Measurements from ENCODE around the gene TEX19. TPM values are rescaled to one million over a fixed set of nuclear protein-coding genes. Genes with fewer than 3 reads are reported as not detected.

TEX19 gene
- not detected for polyA plus RNA-seq

DNA sequence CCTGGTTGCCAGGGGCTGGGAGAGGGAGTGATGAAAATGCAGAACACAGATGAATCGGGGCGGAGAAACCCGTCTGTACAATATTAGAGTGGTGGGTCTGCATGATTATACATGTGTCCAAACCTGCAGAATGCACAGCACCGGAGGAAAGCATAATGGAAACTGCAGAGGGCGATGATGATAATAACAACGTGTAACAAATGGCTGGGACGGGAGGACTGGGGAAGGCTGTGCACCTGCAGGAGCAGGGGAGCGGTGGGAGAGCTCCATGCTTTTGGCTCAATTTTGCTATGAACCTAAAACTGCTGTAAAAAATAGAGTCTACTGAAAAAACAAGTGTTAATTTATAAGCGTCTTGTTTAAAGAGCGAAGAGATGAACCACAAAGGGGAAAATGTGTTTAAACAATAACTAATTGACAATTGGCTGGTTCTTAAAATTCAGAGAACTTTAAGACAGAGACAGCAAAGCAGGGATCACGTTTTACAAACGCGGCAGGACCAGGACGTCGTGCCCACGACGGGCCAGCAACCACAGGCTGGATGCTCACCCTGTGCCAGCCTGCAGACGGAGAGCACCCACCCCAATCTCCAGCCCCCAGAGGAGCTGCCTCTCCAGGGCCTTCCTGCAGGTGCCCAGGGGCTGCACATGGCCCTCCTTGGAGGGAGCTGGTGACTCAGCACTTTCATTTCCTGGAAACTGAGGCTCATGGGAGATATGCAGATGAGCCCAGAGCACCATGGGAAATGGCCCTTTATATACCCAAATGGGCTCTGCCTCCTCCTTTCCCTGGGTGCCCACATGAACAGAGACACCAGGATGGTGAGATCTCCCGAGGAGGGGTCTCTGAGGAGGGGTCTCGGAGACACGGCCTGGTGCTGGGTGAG is at the start of gene TEX19:
Gene TEX19, plus strand, starts transcription at position 783 of the 886 bp plus-strand sequence. CDS start 2,904 bp downstream, outside the sequence.
- H3K4me3 Mint-ChIP-seq, result peak within 1 kb of the TSS in 1 of 5 donors; percentile 14
- peak within 1 kb of the TSS in 1 of 6 donors; percentile 21 for H3K27ac Mint-ChIP-seq
- H3K9me3 Mint-ChIP-seq, result no peaks in the 10 kb centered on the region
- no peak for DNase-seq
- H3K4me1 Mint-ChIP-seq, result peaks cover 2 to 9% of the 10 kb centered on the region in 2 donors
- no peaks in the 10 kb centered on the region for H3K36me3 Mint-ChIP-seq
- H3K27me3 Mint-ChIP-seq (ENCODE audit: low read depth in 3 of 3), result peaks cover 0 to 3% (median 1%) of the 10 kb centered on the region in 3 donors

DNA sequence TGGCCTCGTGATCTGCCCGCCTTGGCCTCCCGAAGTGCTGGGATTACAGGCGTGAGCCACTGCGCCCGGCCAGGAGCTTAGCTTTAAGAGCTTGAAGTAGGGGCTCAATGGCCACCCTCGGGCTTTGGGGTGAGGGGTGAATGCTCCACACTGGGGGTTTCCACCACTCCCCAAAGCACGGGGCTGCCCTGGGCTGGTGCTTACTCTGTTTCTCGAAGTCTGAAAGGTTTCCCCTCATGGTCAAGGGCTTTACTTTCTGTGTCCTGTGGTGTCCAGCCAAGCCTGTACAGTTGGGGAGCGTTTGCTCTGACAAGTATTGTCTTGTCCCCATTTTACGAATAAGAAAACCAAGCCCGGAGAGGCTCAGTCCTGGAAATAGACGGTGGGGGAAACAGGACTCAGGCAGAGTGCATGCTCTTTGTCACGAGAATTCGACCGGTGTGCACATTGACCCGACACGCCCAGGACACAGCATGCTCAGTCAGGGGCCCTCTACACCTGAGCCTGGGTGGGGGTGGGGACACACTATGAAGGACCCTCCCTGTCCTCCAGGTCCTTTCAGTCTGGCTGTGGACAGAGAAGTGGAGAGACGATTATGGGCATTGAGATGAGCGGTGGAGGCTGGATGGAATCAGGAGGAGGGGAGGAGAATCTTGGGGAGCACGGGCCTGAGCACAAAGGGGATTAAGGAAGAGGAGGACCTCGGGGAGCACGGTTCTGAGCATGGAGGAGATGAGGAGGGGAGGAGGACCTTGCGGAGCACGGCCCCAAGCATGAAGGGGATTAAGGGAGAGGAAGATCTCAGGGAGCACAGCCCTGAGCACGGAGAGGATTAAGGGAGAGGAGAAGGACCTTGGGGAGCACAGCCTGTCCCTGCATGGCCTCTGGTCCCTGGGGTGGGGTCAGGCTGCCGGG is 49.1 kb upstream of the TEX19 start:
- Mint-ChIP-seq H3K9me3 (no peaks in the 10 kb centered on the region), H3K36me3 (peaks cover 0 to 8% (median 3%) of the 10 kb centered on the region in 3 donors), H3K27me3 (ENCODE audit: low read depth in 3 of 3) (peaks cover 11 to 17% (median 12%) of the 10 kb centered on the region in 3 donors), H3K4me3 (no peak overlapping the region), H3K27ac (peak overlapping the region in 2 of 6 donors; percentile 16 to 66), H3K4me1 (peaks cover 36 to 42% of the 10 kb centered on the region in 2 donors)
- DNase-seq, result no peak

GRCh38 chr17:82310877-82311276 is 48.2 kb upstream of the TEX19 start:
- DNase-seq, result no peak
- Mint-ChIP-seq H3K36me3 (peaks cover 0 to 11% (median 3%) of the 10 kb centered on the region in 3 donors), H3K9me3 (no peaks in the 10 kb centered on the region), H3K4me1 (peaks cover 35 to 41% of the 10 kb centered on the region in 2 donors), H3K4me3 (no peak overlapping the region), H3K27ac (peak overlapping the region in 1 of 6 donors; percentile 42), H3K27me3 (ENCODE audit: low read depth in 3 of 3) (peaks cover 11 to 17% (median 11%) of the 10 kb centered on the region in 3 donors)

DNA sequence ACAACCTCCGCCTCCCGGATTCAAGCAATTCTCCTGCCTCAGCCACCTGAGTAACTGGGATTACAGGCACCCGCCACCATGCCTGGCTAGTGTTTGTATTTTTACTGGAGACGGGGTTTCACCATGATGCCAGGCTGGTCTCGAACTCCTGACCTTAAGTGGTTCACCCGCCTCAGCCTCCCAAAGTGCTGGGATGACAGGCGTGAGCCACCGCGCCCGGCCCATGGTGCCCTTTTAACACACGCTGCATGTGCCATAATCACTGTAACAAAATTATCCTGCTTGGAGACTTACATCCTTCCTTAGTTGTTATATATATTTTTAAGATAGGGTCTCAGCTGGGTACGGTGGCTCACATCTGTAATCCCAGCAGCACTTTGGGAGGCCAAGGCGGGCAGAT is 47.1 kb upstream of the TEX19 start:
- Mint-ChIP-seq H3K4me1 (peaks cover 30 to 34% of the 10 kb centered on the region in 2 donors), H3K36me3 (peaks cover 0 to 11% (median 3%) of the 10 kb centered on the region in 3 donors), H3K27me3 (ENCODE audit: low read depth in 3 of 3) (peaks cover 8 to 20% (median 11%) of the 10 kb centered on the region in 3 donors), H3K27ac (no peak overlapping the region), H3K4me3 (no peak overlapping the region), H3K9me3 (no peaks in the 10 kb centered on the region)
- DNase-seq, result no peak

DNA sequence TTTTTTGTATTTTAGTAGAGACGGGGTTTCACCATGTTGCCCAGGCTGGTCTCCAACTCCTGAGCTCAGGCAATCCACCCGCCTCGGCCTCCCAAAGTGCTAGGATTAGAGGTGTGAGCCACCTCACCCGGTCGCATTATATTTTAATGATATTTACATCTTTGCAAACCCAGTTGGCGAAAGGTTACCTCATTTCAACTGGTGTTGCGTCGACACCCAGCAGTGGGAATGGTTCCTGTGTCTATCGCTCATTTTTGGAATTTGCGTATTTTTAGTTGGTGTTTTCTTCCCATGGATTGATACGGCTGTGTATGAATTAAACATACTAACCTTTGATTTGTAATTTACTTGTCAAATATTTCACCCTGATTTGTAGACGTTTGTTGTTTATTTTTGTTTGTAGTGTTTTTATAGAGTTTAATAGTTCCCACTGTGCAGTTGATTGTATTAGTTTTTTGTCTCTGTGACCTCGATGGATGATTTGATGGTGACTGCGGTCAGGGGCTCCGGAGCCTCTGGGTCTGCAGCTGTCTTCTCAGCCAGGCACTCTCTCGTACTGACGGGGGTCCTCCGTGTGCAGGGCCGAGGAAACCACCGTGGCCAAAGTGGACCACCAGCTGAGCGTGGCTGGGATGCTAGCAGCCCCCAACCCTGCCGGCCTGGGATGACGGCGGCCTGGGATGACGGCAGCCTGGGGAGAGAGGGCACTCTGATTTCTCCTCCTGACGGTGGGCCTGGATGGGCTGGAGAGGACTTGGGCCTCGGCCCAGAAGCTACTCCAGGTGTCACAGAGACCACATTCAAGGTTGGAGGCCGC is 45.6 kb upstream of the TEX19 start:
- peak overlapping the region in 5 of 6 donors; percentile 59 to 86 (median 83) for H3K27ac Mint-ChIP-seq
- peak overlapping the region in 4 of 5 donors; percentile 12 to 53 (median 39) for H3K4me3 Mint-ChIP-seq
- no peaks in the 10 kb centered on the region for H3K9me3 Mint-ChIP-seq
- no peak for DNase-seq
- H3K4me1 Mint-ChIP-seq, result peaks cover 20 to 28% of the 10 kb centered on the region in 2 donors
- peaks cover 0 to 11% (median 3%) of the 10 kb centered on the region in 3 donors for H3K36me3 Mint-ChIP-seq
- peaks cover 6 to 23% (median 8%) of the 10 kb centered on the region in 3 donors for H3K27me3 Mint-ChIP-seq (ENCODE audit: low read depth in 3 of 3)

- Mint-ChIP-seq H3K4me3 (peak overlapping the region; percentile 18 to 70 (median 42)), H3K27me3 (ENCODE audit: low read depth in 3 of 3) (peaks cover 6 to 23% (median 8%) of the 10 kb centered on the region in 3 donors), H3K36me3 (peaks cover 0 to 11% (median 3%) of the 10 kb centered on the region in 3 donors), H3K4me1 (peaks cover 14 to 25% of the 10 kb centered on the region in 2 donors), H3K9me3 (no peaks in the 10 kb centered on the region), H3K27ac (peak overlapping the region; percentile 34 to 67 (median 57))
- no peak for DNase-seq
These were observed 44.9 kb upstream of the TEX19 start for GRCh38 chr17:82314012-82314726.

DNA sequence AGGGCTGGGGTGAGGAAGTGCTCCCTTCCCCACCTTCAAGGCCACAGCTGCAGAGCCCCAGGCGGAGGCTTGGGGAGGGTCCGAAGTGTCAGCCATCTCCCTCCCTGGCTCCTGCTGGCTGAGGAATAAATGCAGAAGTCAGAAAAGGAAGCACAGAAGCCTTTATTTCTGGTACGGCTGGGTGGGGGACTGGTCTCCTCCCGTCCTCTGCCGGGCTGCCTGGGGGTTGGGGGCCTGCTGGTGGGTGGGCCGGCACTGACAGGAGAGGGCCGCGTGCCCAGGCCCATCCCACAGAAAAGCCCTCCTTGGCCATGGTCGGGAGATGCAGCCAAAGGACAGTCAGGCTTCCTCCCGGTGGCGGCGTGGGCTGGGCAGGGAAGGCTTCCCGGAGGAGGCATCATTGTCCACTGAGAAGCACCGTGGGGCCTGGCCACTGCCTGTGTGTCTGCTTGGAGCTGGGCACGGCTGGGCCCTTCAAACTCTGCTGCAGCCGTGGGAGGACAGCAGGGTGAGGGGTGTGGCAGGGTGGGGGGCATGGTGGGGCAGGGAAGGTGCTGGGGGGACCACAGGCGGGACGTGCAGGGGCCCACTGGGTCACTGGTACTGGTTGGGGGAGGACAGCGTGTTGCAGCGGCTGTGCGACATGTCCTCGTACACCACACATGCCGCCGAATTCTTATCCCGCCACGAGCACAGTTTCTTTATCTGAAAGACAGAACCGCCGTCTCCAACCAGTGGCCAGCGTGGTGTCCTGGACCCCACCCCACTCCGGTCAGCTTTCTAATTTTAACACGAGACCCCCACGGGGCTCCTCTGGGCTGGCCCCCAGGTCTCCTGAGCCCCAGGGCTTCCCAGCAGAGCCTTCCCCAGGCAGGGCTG is 44.1 kb upstream of the TEX19 start:
- Mint-ChIP-seq H3K27ac (peak overlapping the region in 3 of 6 donors; percentile 17 to 93 (median 66)), H3K4me3 (peak overlapping the region in 3 of 5 donors; percentile 92 to 96 (median 92)), H3K9me3 (no peaks in the 10 kb centered on the region), H3K4me1 (peaks cover 14 to 25% of the 10 kb centered on the region in 2 donors), H3K36me3 (peaks cover 0 to 11% (median 3%) of the 10 kb centered on the region in 3 donors), H3K27me3 (ENCODE audit: low read depth in 3 of 3) (peaks cover 6 to 23% (median 8%) of the 10 kb centered on the region in 3 donors)
- no peak for DNase-seq

DNA sequence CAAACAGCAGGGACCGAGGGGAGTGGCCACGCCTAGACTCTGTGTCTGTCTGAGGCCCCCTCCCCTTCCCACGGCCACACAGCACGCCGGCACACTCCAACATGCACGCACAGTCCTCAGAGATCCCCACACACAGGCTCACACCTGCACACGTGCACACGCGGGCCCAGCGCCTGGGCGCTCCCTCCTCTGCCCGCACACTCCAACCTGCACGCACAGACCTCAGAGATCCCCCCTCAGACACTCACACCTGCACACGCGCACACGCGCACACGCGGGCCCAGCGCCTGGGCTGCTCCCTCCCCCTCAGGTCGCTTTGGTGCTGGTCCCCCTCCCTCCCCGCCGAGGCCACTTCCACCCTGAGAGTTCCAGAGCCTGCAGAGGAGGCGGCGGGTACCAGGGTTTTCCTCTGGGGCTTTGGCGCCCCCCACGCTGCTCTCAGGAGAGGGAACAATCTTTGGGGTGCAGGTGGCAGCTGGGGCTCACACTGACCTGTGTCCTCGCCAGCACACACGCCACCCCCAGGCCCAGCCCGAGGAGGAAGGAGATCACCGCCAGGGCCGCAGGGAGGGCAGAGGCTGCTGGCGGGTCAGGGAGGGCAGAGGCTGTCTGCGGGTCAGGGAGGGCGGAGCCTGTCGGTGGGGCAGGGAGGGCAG is 43.2 kb upstream of the TEX19 start:
- Mint-ChIP-seq H3K4me1 (peaks cover 15 to 24% of the 10 kb centered on the region in 2 donors), H3K36me3 (peaks cover 0 to 11% (median 3%) of the 10 kb centered on the region in 3 donors), H3K27ac (peak overlapping the region in 1 of 6 donors; percentile 93), H3K27me3 (ENCODE audit: low read depth in 3 of 3) (peaks cover 6 to 23% (median 8%) of the 10 kb centered on the region in 3 donors), H3K9me3 (no peaks in the 10 kb centered on the region), H3K4me3 (peak overlapping the region in 3 of 5 donors; percentile 92 to 96 (median 92))
- peak; percentile 56 to 69 (median 64) for DNase-seq

- peaks cover 0 to 11% (median 3%) of the 10 kb centered on the region in 3 donors for H3K36me3 Mint-ChIP-seq
- H3K4me3 Mint-ChIP-seq, result peak overlapping the region in 3 of 5 donors; percentile 92 to 96 (median 92)
- H3K27ac Mint-ChIP-seq, result peak overlapping the region in 1 of 6 donors; percentile 93
- H3K27me3 Mint-ChIP-seq (ENCODE audit: low read depth in 3 of 3), result peaks cover 5 to 26% (median 8%) of the 10 kb centered on the region in 3 donors
- peaks cover 20 to 27% of the 10 kb centered on the region in 2 donors for H3K4me1 Mint-ChIP-seq
- DNase-seq, result no peak
- H3K9me3 Mint-ChIP-seq, result no peaks in the 10 kb centered on the region
These were observed 42.2 kb upstream of the TEX19 start for GRCh38 chr17:82316651-82317393.

- Mint-ChIP-seq H3K9me3 (no peaks in the 10 kb centered on the region), H3K27me3 (ENCODE audit: low read depth in 3 of 3) (peaks cover 5 to 26% (median 8%) of the 10 kb centered on the region in 3 donors), H3K27ac (peak within 1 kb of the TSS in 1 of 6 donors; percentile 93), H3K4me3 (peak within 1 kb of the TSS in 3 of 5 donors; percentile 92 to 96 (median 92)), H3K4me1 (peaks cover 20 to 27% of the 10 kb centered on the region in 2 donors), H3K36me3 (peaks cover 0 to 11% (median 3%) of the 10 kb centered on the region in 3 donors)
- DNase-seq, result peak; percentile 81 to 87 (median 83)
These were observed 41.5 kb upstream of the TEX19 start, which contains the start of gene CD7 for GRCh38 chr17:82317394-82318168. TSS of gene CD7 (minus strand) at chr17:82317608. CDS start at chr17:82317495, 113 bp downstream.

Measured in immature natural killer cell (primary cell).